GM10847 (cell line): ENCODE results near the gene CLCN6.

Source experiments
- POLR2A ChIP-seq: IDR thresholded peaks from 2 replicates; pipeline ENCODE4 v1.6.1; 2011; ENCODE audit not compliant: insufficient read length; ENCODE audit errors: extremely low read depth

CLCN6 gene

DNA sequence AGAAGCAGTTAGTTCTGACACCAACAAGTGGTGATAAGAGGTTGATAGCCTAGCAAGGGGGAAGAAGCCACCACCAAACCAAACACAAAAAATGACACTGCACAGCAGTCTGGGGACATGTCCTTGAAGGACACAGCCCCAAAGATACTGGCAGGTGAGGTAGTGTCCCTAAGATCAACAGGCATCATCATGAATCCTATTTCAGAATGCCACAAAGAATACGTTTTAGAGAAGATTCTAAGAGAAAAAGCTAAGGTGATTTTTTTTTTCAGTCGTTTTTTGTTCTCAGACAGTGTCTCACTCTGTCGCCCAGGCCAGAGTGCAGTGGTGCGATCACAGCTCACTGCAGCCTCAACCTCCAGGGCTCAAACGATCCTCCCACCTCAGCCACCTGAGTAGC, 19.8 kb upstream of the CLCN6 start:
- no peak for TF ChIP-seq POLR2A

DNA sequence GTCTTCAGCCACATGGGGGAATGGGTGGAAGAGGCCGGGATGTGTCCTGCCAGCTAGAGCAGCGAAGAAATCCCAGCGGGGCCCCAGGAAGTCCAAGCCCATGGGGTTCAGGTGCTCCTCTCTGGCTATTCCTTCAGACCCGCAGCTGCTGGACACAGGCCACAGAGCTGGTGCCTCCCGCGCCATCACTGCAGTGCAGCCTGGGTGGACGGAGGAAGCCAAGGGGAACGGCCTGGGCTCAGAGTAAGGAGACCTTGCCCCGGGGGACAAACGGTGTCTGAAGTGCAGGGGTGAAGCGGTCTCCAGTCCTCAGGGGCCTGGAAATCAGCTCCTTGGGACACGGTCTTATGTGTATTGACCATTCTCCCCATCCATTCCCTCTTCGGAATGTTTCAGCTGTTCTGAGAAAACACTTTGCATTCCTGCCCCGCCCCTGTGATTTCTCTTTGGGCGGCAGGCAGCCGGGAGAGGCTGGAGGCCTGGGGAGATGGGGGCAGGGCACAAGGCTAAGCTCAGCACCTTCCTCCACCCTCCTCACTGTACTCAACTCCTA, 18.7 kb upstream of the CLCN6 start:
- TF ChIP-seq POLR2A: no peak

- no peak for TF ChIP-seq POLR2A
Observed at GRCh38 chr1:11787804-11788436, 18.1 kb upstream of the CLCN6 start.

DNA sequence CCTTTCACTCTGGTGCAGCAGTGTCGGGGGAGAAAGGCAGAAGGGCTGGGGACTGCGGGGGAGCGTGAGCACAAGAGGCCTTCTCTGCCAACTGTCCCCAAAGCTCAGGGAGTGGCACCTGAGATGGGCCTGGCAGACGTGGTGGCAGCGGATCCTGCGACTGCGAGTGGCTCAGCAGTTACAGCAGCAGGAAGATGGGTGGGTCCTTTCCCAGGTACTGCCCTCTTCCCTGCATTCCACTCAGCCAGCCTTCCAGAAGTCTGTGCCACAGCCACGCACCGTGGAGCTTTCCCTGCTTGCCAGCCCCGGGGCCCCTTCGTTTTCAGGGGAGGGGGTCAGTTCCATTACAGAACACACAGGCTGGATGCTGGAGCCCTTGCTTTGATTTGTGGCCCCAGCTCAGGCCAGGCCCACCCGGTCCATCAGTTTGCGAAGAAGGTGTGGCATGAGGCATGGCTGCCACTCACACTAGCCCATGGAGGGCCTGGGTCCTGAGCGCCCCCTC, 17.4 kb upstream of the CLCN6 start:
- no peak for TF ChIP-seq POLR2A

GRCh38 chr1:11789126-11790067, 16.6 kb upstream of the CLCN6 start:
- no peak for TF ChIP-seq POLR2A

GRCh38 chr1:11790101-11790879, 15.7 kb upstream of the CLCN6 start:
- no peak for TF ChIP-seq POLR2A

- TF ChIP-seq POLR2A: no peak
Observed at GRCh38 chr1:11790880-11791715, 14.9 kb upstream of the CLCN6 start.

- no peak for TF ChIP-seq POLR2A
Observed at GRCh38 chr1:11792106-11792505, 13.9 kb upstream of the CLCN6 start.

- no peak for TF ChIP-seq POLR2A
Observed at GRCh38 chr1:11793819-11794218, 12.2 kb upstream of the CLCN6 start.

DNA sequence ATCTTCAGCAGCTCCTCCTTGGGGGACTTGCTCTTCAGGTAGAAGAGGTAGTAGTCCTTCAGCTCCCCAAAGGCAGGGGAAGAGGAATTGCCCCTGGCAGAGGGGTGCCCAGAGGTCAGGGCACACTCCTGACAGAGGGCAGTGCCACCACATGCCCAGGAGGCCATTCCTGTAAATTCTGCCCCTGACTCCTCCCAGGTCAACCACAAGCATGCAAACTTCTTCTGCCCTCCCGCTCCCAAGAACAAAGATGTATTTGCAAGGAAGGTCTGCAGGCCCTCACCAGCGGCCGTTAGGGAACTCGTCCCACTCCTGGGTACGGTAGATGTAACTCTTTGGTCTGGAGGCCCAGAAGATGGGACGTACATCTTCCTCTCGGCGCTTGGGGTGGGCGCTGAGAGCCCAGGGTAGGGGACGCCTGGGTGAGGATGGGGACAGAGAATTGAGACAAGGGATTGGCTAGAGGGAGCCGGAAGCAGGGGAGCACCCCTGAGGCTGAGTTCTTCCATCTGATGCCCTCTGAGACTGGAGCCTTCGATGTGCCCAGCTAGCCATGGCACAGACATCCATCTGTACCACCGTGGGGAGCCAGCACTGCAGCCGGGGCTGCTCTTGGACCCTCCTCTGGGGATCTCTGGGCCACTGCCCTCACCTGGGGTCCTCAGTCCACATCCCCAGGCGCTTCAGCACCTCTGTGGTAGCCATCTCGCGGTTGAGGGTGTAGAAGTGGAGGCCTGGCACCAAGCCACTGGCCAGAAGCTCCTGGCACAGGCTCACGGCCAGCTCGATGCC, 11.3 kb upstream of the CLCN6 start:
- no peak for TF ChIP-seq POLR2A

GRCh38 chr1:11795238-11795890, 10.6 kb upstream of the CLCN6 start:
- no peak for TF ChIP-seq POLR2A

GRCh38 chr1:11796036-11796828, 9.8 kb upstream of the CLCN6 start:
- TF ChIP-seq POLR2A: no peak
